HL-60 (cell line): ENCODE measurements around the gene RTP1.

ENCODE experiments used
- CTCF ChIP-seq: IDR thresholded peaks from one replicate; pipeline ENCODE4 v1.5.1; 2011; ENCODE audit warnings: low read length, control low read depth, inconsistent platforms; ENCODE audit not compliant: insufficient read depth
- REST ChIP-seq: IDR thresholded peaks from 2 replicates; pipeline ENCODE4 v1.6.1; 2012; ENCODE audit warnings: low read depth; ENCODE audit not compliant: insufficient replicate concordance

DNA sequence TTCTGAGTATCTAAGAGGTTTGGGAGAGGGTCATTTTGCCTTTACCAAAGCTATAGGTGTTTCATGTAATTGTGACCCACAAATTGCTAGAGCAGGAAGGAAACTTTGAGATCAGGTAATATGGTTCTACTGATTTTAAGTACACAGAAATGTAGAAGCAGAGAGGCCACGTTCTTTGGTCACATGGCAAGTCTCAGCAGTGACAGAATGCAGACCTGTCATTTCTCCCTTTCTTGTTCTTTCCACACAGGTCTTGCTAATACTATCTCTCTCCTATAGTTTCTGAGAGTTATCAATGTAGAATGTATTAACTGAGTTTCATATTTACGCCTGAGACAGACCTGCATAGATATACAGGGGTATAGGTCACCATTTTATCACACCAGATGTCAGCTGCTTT lies 10.9 kb upstream of the RTP1 start:
- TF ChIP-seq CTCF (no peak), REST (no peak)
